ENCODE data around the gene MYOC. TPM values are rescaled to one million over a fixed set of nuclear protein-coding genes. Genes with fewer than 3 reads are reported as not detected.

MYOC gene
- total RNA-seq, 1 donor from 2014 or later, result not detected

DNA sequence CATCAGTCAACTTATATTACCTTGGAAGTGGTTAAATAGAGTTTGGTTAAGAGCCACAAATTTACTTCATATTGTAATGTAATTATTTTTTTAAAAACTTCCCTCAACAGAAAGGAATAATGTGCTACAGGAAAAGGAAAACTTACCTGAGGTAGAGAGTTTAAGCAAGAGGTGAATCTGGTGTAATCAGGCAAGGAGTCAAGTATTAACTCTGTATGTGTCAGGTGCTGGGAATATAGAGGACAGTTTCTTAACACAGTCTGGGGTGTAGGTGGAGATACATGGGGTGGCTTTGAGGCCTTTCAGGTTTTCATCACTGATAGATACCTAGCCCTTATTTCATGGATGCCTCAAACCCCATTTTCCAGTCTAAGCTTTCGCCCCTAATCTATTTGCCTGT, 56.4 kb downstream of the MYOC start:
- no peaks in the 10 kb centered on the region for H3K36me3 ChIP-seq (ENCODE audit: control insufficient read depth, insufficient read depth, low read length)
- H3K27me3 ChIP-seq (ENCODE audit: control insufficient read depth, insufficient read depth, low read length), result no peaks in the 10 kb centered on the region
- TF ChIP-seq, protein P1, sequence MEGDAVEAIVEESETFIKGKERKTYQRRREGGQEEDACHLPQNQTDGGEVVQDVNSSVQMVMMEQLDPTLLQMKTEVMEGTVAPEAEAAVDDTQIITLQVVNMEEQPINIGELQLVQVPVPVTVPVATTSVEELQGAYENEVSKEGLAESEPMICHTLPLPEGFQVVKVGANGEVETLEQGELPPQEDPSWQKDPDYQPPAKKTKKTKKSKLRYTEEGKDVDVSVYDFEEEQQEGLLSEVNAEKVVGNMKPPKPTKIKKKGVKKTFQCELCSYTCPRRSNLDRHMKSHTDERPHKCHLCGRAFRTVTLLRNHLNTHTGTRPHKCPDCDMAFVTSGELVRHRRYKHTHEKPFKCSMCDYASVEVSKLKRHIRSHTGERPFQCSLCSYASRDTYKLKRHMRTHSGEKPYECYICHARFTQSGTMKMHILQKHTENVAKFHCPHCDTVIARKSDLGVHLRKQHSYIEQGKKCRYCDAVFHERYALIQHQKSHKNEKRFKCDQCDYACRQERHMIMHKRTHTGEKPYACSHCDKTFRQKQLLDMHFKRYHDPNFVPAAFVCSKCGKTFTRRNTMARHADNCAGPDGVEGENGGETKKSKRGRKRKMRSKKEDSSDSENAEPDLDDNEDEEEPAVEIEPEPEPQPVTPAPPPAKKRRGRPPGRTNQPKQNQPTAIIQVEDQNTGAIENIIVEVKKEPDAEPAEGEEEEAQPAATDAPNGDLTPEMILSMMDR (IDR thresholded peaks at IDR 0.05; ENCODE audit: insufficient read depth, low read length, poor library complexity, severe bottlenecking), result no peak
- no peak for DNase-seq (ENCODE audit: low read depth)
- no peak overlapping the region for H3K4me3 ChIP-seq (ENCODE audit: low read depth, low read length)

DNA sequence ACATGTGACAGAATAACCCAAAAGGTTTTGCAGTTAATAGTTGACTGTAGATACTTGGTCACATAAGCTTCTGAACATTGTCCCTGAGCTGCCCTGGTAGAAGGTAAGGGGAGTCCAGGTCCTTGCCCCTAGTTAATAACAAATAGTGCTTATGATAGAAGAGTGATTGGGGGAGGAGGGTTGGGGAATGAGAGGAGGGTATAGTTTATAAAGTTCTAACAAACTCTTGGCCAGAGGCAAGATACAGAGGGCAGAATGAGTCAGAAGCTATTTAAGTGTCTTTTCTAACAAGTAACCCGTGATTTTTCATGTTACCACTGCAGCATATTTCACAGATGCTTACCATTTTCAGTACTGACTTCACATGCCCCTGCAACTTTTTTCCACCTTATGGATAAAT, 57.2 kb downstream of the MYOC start:
- TF ChIP-seq, protein P1 (IDR thresholded peaks at IDR 0.05; ENCODE audit: insufficient read depth, low read length, poor library complexity, severe bottlenecking), result no peak
- Histone ChIP-seq H3K4me3 (ENCODE audit: low read depth, low read length) (no peak overlapping the region), H3K36me3 (ENCODE audit: control insufficient read depth, insufficient read depth, low read length) (no peaks in the 10 kb centered on the region), H3K27me3 (ENCODE audit: control insufficient read depth, insufficient read depth, low read length) (no peaks in the 10 kb centered on the region)
- DNase-seq (ENCODE audit: low read depth), result no peak

GRCh38 chr1:171590022-171590421, 62.5 kb downstream of the MYOC start:
- no peak for DNase-seq (ENCODE audit: low read depth)
- no peaks in the 10 kb centered on the region for H3K36me3 ChIP-seq (ENCODE audit: control insufficient read depth, insufficient read depth, low read length)
- TF ChIP-seq, protein P1 (IDR thresholded peaks at IDR 0.05; ENCODE audit: insufficient read depth, low read length, poor library complexity, severe bottlenecking), result no peak

GRCh38 chr1:171588230-171588629, 64.3 kb downstream of the MYOC start:
- TF ChIP-seq, protein P1 (IDR thresholded peaks at IDR 0.05; ENCODE audit: insufficient read depth, low read length, poor library complexity, severe bottlenecking), result no peak
- H3K4me3 ChIP-seq (ENCODE audit: low read depth, low read length), result no peak overlapping the region
- no peaks in the 10 kb centered on the region for H3K27me3 ChIP-seq (ENCODE audit: control insufficient read depth, insufficient read depth, low read length)
- DNase-seq (ENCODE audit: low read depth), result no peak
- H3K36me3 ChIP-seq (ENCODE audit: control insufficient read depth, insufficient read depth, low read length), result no peaks in the 10 kb centered on the region

More at GRCh38 chr1:171590022-171590421, 62.5 kb downstream of the MYOC start:
- Histone ChIP-seq H3K4me3 (ENCODE audit: low read depth, low read length) (no peak overlapping the region), H3K27me3 (ENCODE audit: control insufficient read depth, insufficient read depth, low read length) (no peaks in the 10 kb centered on the region)

DNA sequence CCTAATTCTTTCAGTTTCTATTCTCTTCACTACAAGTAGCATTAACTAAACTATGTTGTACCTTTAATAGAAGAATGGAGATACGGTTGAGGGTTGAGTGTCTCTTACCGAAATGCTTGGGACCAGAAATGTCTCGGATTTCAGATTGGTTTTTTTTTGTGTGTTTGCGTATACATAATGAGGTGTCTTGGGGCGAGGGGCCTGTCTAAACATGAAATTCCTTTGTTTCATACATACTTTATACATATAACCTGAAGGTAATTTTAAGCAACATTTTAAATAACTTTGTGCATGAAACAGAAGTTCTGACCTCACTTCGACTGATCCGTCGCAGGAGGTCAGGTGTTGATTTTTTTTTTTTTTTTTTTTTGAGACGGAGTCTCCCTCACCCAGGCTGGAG, 66.8 kb downstream of the MYOC start:
- TF ChIP-seq, protein P1 (IDR thresholded peaks at IDR 0.05; ENCODE audit: insufficient read depth, low read length, poor library complexity, severe bottlenecking), result no peak
- Histone ChIP-seq H3K36me3 (ENCODE audit: control insufficient read depth, insufficient read depth, low read length) (no peaks in the 10 kb centered on the region), H3K27me3 (ENCODE audit: control insufficient read depth, insufficient read depth, low read length) (no peaks in the 10 kb centered on the region), H3K4me3 (ENCODE audit: low read depth, low read length) (no peak overlapping the region)
- DNase-seq (ENCODE audit: low read depth), result no peak

Other genes starting within 250 kb of the MYOC start
- 95.3 and 96.7 TPM in 2 replicates for gene PRRC2C, start 167.2 kb downstream of the MYOC start, total RNA-seq
- not detected in 2 replicates for gene MYOCOS, start 30.4 kb downstream of the MYOC start, total RNA-seq
- 5.4 and 7.7 TPM in 2 replicates for gene VAMP4, start 89.4 kb upstream of the MYOC start, total RNA-seq
- gene METTL13, start 129.0 kb upstream of the MYOC start, total RNA-seq, result 35.1 and 37.9 TPM in 2 replicates
- 1.6 and 2.7 TPM in 2 replicates for gene DNM3, start 188.8 kb upstream of the MYOC start, total RNA-seq

Data from kidney epithelial cell (primary cell).